ENCODE results near the gene CCDC102B.
"Not testable (repeated sequence)": the region's sequence is repeated elsewhere in the genome, so short reads cannot be mapped to it uniquely, and the experiment has no call there.

The CCDC102B gene

GRCh38 chr18:68797871-68798270 is at the start of gene CCDC102B:
Gene CCDC102B (plus strand): TSS chr18:68798080. CDS start chr18:68836764, 38,684 bp downstream.
- no peak for DNase-seq

GRCh38 chr18:68757126-68757525 is 40.8 kb upstream of the CCDC102B start:
- no peak for DNase-seq

- DNase-seq, result no peak
These were observed 38.6 kb upstream of the CCDC102B start for GRCh38 chr18:68759308-68759707.

- DNase-seq, result no peak
These were observed 34.8 kb upstream of the CCDC102B start for GRCh38 chr18:68763083-68763482.

- DNase-seq, result no peak
These were observed 33.9 kb upstream of the CCDC102B start for GRCh38 chr18:68764016-68764415.

GRCh38 chr18:68766433-68766832 is 31.4 kb upstream of the CCDC102B start:
- DNase-seq, result no peak

DNA sequence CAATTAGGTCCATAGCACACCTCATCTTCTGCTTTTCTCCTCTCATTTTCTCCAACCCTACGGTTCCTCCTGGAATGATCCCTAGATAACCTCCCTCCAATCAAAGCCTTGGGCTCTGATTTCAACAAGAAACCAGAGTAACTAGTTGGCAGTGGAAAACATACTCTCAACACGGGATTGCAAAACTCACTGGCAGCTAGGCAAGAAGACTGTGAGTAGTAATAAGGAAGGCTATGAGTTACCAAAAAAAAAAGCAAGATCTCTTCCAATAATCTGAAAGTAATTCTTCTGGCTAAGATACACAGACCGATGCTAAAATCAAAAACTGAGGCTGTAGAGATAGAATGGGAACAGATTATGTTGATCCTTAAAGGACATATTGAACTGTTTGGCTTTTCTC is 28.4 kb upstream of the CCDC102B start:
- DNase-seq, result no peak

GRCh38 chr18:68772268-68772667 is 25.6 kb upstream of the CCDC102B start:
- no peak for DNase-seq

DNA sequence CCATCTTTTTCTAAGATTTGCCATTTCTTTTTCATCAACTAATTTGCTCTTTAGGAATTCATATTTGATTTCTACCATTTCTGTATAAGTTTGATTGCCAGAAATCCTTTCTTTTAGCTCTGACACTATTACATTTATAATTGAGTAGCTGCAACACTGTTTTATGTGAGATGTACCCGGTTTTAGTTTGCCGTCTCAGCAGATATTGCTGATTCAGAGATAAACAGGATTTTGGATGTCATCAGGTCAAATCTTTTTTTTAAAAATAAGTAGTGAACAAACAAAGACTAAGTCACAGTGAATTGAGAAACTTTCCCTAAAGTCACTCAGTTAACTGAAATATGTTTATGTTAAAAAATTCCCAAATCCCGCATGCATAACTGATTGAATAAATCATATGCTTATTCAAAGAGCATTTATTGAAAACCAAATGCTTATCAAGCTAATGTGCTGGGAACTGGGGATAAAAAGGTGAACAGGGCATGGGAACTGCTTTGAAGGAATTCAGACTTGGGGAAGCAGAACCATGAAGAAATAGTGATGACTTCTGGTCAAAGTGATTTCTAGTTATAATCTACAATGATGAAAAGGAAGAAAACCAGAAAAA is 19.5 kb upstream of the CCDC102B start:
- DNase-seq, result no peak

- DNase-seq, result no peak
These were observed 18.7 kb upstream of the CCDC102B start for GRCh38 chr18:68779169-68779568.

DNA sequence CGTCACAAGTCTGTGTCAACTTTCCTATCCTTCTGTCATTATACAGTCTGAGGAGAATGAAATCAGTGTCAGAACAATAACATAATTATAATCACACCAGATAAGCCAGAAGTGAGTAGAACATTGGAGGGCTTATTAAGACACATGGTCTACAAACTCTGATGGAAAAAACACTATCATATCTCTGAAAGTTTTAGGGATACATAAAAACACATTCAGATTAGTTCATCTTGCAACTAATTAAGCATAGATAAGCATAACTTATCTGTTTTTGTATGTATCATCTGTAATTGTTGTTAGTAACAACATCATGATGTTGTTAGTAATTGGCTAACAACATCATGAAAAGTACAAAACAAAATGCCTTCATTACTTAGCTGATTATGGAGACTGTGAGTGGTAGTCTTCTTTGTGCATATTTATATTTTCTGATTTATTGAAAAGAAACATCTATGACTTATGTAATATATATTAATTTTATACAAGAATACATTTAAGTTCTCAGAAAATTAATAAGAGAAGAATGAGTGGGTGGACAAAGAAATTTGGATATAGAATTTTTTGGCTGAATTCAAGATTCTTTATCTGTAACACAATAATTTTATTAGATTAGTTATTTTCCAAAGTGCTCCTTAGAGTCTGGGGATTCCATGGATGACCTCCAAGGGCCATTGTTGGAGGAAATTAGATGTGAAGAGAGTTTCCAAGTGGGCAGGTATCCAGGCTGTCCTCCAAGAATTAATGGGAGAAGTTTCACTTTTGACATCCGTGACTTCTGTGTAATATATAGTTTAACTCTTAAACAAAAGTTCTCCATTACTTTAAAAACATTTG is 16.9 kb upstream of the CCDC102B start:
- DNase-seq, result no peak

GRCh38 chr18:68783506-68783905 is 14.4 kb upstream of the CCDC102B start:
- no peak for DNase-seq

DNA sequence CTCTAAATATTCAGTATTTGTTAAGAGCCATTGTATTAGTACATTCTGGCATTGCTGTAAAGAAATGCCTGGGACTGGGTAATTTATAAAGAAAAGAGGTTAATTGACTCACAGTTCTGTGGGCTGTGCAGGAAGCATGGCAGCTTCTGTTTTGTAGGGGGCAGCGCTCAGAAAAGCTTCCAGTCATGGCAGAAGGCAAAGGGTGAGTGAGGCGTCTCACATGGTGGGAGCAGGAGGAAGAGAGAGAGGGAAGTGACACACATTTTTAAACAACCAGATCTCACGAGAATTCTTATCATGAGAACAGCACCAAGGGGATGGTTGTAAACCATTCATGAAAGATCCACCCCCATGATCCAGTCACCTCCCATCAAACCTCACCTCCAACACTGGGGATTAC is 13.8 kb upstream of the CCDC102B start:
- DNase-seq, result no peak

GRCh38 chr18:68790290-68790689 is 7.6 kb upstream of the CCDC102B start:
- DNase-seq, result not testable (repeated sequence)

DNA sequence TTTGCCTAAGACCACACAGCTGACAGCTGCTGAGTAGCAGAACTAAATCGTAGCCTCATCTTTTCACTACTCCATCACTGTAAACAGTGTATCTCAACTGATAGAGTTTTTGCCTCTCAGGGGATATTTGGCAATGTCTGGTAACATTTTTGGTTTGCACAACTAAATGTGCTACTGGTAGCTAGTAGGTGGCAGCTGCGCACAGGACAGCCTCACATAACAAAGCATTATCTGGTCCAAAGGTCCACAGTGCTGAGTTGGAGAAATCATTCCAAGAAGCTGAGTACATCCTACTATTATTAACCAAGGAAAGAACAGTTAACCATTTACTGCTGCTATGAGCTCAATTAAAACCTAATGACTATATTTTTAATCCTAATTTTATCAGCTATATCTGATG is 6.1 kb upstream of the CCDC102B start:
- no peak for DNase-seq

GRCh38 chr18:68793951-68794350 is 3.9 kb upstream of the CCDC102B start:
- DNase-seq, result no peak

DNA sequence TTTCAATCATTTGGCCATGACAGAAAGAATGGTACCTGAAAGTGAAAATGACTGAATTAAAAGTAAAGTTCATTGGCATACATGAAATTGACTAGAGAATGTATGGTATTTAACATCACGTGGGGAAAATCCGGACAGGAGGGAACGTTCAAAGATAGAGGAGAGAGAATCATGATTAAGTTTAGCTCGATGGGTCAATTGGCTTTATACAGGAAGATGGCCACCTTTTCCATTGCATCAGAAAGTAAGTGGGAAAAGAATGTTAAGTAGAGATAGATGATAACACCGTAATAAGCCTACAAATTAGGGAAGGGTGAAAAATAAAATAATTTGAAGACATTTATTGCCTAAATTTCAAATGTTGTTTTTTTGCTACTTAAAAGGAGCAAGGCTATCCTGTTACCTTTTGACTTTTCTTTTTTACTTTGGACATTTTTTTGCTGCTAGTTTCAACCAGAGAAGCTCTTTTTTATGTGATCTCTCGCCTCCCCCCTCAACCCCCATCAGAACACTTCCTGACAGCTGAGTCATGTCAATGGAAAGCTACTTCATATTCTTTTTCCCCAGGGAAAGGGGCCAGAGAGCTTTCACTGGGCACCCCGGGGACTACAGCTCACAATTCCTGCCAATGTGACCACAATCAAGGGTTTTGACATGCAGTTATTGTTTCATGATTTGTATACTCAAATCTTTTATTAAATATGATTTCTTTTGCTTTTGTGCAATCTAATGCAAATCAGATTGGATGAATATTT is 767 bp upstream of the CCDC102B start:
- no peak for DNase-seq

GRCh38 chr18:68800075-68800474 is 2.2 kb downstream of the CCDC102B start:
- no peak for DNase-seq

GRCh38 chr18:68803356-68803755 is 5.5 kb downstream of the CCDC102B start:
- DNase-seq, result no peak

DNA sequence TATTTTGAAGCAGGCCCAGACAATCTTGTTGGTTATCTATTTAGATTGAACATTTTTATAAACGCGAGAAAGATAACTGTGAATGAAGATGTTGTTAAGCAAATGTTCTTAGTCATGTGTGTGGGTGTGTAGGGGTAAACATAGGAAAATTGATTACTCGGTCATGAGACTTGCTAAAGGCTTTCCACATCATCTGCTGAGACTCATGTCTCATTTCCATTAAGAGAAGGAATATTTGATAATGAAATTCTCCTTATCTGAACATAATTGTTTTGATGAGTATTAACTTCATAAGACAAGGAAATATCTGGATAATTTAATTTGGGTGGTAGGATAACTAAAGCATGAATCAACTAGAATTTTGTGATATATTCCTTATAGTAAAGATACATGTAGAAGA is 19.7 kb downstream of the CCDC102B start:
- DNase-seq, result no peak

DNA sequence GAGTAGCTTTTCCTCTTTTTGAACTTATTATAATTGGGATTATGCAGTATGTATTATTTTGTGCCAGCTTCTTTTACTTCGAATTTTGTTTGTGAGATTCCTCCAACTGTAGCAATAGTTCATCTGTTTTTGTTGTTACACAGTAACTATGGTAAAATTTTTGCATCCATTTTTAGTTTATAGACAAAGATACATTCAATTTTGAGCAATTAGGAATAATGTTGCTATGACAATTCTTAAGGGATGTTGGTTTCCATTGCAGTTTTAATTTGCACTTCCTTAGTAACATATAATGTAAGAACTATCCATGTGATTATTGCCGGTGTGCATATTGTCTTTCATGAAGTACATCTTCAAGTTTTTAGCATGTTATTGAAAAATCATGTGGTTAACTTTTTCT is 20.7 kb downstream of the CCDC102B start:
- no peak for DNase-seq

GRCh38 chr18:68822926-68823325 is 25.0 kb downstream of the CCDC102B start:
- no peak for DNase-seq

- DNase-seq, result no peak
These were observed 28.2 kb downstream of the CCDC102B start for GRCh38 chr18:68826121-68826520.
